Measurements from ENCODE around the gene SPEN. TPM values are rescaled to one million over a fixed set of nuclear protein-coding genes. Genes with fewer than 3 reads are reported as not detected.

The SPEN gene
- total RNA-seq, 1 donor from 2014 or later = 28.7 TPM

GRCh38 chr1:15933684-15934083 lies 86.2 kb downstream of the SPEN start:
- DNase-seq (ENCODE audit: low spot score) (no peak), ATAC-seq (no peak)

GRCh38 chr1:15934211-15935055 lies 86.9 kb downstream of the SPEN start:
- no peak for DNase-seq (ENCODE audit: low spot score)
- no peak for ATAC-seq

GRCh38 chr1:15935056-15935950 lies 87.8 kb downstream of the SPEN start:
- DNase-seq (ENCODE audit: low spot score) (no peak), ATAC-seq (no peak)

- ATAC-seq (no peak), DNase-seq (ENCODE audit: low spot score) (peak; percentile 30)
Observed at GRCh38 chr1:15936025-15936424, 88.5 kb downstream of the SPEN start.

GRCh38 chr1:15937146-15937545 lies 89.6 kb downstream of the SPEN start:
- DNase-seq (ENCODE audit: low spot score) = peak; percentile 40
- ATAC-seq = no peak

GRCh38 chr1:15937706-15938168 lies 90.2 kb downstream of the SPEN start:
- ATAC-seq = no peak
- DNase-seq (ENCODE audit: low spot score) = peak; percentile 41

GRCh38 chr1:15938628-15939161 lies 91.2 kb downstream of the SPEN start:
- DNase-seq (ENCODE audit: low spot score) = peak; percentile 33
- no peak for ATAC-seq

GRCh38 chr1:15939181-15940109 lies 91.9 kb downstream of the SPEN start:
- DNase-seq (ENCODE audit: low spot score) (peak; percentile 54), ATAC-seq (peak; percentile 70)

- ATAC-seq (no peak), DNase-seq (ENCODE audit: low spot score) (no peak)
Observed at GRCh38 chr1:15940110-15941043, 92.9 kb downstream of the SPEN start.

- DNase-seq (ENCODE audit: low spot score) (peak; percentile 45), ATAC-seq (no peak)
Observed at GRCh38 chr1:15941044-15941840, 93.7 kb downstream of the SPEN start.

GRCh38 chr1:15941899-15942660 lies 94.6 kb downstream of the SPEN start:
- peak; percentile 53 for ATAC-seq
- DNase-seq (ENCODE audit: low spot score) = peak; percentile 53

- ATAC-seq (no peak), DNase-seq (ENCODE audit: low spot score) (peak; percentile 39)
Observed at GRCh38 chr1:15942661-15943327, 95.3 kb downstream of the SPEN start.

GRCh38 chr1:15943328-15943991 lies 96.0 kb downstream of the SPEN start:
- ATAC-seq = no peak
- peak; percentile 42 for DNase-seq (ENCODE audit: low spot score)

- peak; percentile 41 for DNase-seq (ENCODE audit: low spot score)
- ATAC-seq = no peak
Observed at GRCh38 chr1:15943992-15944307, 96.4 kb downstream of the SPEN start.

- DNase-seq (ENCODE audit: low spot score) (no peak), ATAC-seq (no peak)
Observed at GRCh38 chr1:15944308-15945010, 97.0 kb downstream of the SPEN start.
